Measurements from ENCODE around the gene SPG11. TPM values are rescaled to one million over a fixed set of nuclear protein-coding genes. Genes with fewer than 3 reads are reported as not detected.

SPG11 gene
- total and polyA plus RNA-seq, 9 of the 15 experiments (the other 6 are each of a cell fraction or from before 2014, with no cell fraction given), result 23.3 to 71.2 (median 45.6) TPM

DNA sequence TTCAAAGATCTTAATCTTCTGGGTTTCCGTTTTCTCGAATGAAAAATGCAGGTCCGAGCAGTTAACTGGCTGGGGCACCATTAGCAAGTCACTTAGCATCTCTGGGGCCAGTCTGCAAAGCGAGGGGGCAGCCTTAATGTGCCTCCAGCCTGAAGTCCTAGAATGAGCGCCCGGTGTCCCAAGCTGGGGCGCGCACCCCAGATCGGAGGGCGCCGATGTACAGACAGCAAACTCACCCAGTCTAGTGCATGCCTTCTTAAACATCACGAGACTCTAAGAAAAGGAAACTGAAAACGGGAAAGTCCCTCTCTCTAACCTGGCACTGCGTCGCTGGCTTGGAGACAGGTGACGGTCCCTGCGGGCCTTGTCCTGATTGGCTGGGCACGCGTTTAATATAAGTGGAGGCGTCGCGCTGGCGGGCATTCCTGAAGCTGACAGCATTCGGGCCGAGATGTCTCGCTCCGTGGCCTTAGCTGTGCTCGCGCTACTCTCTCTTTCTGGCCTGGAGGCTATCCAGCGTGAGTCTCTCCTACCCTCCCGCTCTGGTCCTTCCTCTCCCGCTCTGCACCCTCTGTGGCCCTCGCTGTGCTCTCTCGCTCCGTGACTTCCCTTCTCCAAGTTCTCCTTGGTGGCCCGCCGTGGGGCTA lies 47.8 kb upstream of the SPG11 start, which contains the start of the genes B2M and PATL2 (continued):
- no peak for TF ChIP-seq ATF6 (CRISPR knock-in tag; IDR thresholded peaks at IDR 0.05)
- TF ChIP-seq CTCF (IDR thresholded peaks at IDR 0.05 in 2 of 3, conservative IDR thresholded peaks at IDR 0.05 in 1 of 3; ENCODE audit: insufficient read depth in 2 of 3, low read depth in 1 of 3, low read length in 3 of 3), result peak in 2 of 3 experiments; percentile 25 to 37; a peak in 3 of 6 replicates
- TF ChIP-seq ZNF780A (CRISPR knock-in tag; IDR thresholded peaks at IDR 0.05), result no peak
- peak; percentile 70 for TF ChIP-seq CXXC5 (CRISPR knock-in tag; IDR thresholded peaks at IDR 0.05)
- TF ChIP-seq ZNF318 (IDR thresholded peaks at IDR 0.05; ENCODE audit: borderline replicate concordance in 1 of 2, low read depth in 1 of 2), result peak in 1 of 2 experiments; percentile 86; a peak in 2 of 4 replicates
- peak; percentile 53 for TF ChIP-seq RBM25 (IDR thresholded peaks at IDR 0.05; ENCODE audit: low read depth, low read length, severe bottlenecking)
- 0 out of 2 replicates have a peak, but pooled peaks have one; percentile 7 for TF ChIP-seq ZFP30 (CRISPR knock-in tag; IDR thresholded peaks at IDR 0.05; ENCODE audit: borderline replicate concordance)
- no peak for TF ChIP-seq ERF (CRISPR knock-in tag; IDR thresholded peaks at IDR 0.05)
- TF ChIP-seq ZNF764 (CRISPR knock-in tag; IDR thresholded peaks at IDR 0.05; ENCODE audit: low read depth), result no peak
- no peak for TF ChIP-seq ELF1 (tag; IDR thresholded peaks at IDR 0.05)
- TF ChIP-seq TCF7 (IDR thresholded peaks at IDR 0.05; ENCODE audit: borderline replicate concordance), result no peak
- no peak for TF ChIP-seq HMBOX1 (IDR thresholded peaks at IDR 0.05)

All from K562 (cell line).